GM12872 (cell line): Measurements from ENCODE around the gene CHID1.

Experiments used
- TF ChIP-seq, protein P1 (sequence below): IDR thresholded peaks from 3 replicates; pipeline ENCODE4 v1.5.1; 2011; ENCODE audit warnings: low read depth, mild to moderate bottlenecking, low read length, moderate library complexity; ENCODE audit not compliant: insufficient read depth

The CHID1 gene

GRCh38 chr11:871472-871871 lies 39.1 kb downstream of the CHID1 start:
- TF ChIP-seq, protein P1, sequence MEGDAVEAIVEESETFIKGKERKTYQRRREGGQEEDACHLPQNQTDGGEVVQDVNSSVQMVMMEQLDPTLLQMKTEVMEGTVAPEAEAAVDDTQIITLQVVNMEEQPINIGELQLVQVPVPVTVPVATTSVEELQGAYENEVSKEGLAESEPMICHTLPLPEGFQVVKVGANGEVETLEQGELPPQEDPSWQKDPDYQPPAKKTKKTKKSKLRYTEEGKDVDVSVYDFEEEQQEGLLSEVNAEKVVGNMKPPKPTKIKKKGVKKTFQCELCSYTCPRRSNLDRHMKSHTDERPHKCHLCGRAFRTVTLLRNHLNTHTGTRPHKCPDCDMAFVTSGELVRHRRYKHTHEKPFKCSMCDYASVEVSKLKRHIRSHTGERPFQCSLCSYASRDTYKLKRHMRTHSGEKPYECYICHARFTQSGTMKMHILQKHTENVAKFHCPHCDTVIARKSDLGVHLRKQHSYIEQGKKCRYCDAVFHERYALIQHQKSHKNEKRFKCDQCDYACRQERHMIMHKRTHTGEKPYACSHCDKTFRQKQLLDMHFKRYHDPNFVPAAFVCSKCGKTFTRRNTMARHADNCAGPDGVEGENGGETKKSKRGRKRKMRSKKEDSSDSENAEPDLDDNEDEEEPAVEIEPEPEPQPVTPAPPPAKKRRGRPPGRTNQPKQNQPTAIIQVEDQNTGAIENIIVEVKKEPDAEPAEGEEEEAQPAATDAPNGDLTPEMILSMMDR = no peak

DNA sequence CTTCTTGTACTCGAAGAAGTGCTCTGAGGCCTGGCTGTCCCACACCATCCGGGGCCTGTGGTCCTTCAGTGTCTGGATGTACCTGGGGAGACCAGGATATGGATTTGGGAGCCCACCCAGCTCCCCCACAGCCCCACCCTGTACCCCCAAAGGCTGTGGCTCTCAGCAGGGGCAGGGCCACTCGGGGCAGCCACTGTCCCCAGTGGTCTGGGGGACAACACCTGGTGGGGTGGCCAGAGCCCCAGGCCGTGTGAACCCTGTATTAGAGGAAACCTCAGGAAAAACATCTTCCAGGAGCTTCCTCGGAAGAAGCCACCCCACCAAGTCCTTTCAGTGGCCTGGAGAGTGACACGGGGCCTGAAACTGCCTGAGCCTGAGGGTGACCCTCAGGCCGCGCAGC lies 40.2 kb downstream of the CHID1 start:
- TF ChIP-seq, protein P1 = no peak

DNA sequence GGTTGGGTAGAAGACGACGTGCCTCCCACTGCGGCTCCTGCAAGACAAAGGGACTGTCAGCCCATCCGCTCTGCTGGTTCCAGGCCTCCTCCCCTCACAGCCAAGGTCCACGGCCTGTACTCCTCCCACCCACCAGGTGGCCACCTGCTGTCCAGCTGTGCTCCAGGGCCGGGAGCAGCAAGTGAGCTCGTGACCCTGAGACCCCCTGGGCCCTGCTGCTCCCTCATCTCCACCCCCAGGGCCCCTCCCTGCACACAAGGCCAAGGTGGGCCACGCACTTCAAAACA lies 40.5 kb downstream of the CHID1 start:
- TF ChIP-seq, protein P1 = no peak

GRCh38 chr11:869399-870126 lies 41.0 kb downstream of the CHID1 start:
- TF ChIP-seq, protein P1 = no peak

GRCh38 chr11:868802-869201 lies 41.8 kb downstream of the CHID1 start:
- TF ChIP-seq, protein P1 = no peak

DNA sequence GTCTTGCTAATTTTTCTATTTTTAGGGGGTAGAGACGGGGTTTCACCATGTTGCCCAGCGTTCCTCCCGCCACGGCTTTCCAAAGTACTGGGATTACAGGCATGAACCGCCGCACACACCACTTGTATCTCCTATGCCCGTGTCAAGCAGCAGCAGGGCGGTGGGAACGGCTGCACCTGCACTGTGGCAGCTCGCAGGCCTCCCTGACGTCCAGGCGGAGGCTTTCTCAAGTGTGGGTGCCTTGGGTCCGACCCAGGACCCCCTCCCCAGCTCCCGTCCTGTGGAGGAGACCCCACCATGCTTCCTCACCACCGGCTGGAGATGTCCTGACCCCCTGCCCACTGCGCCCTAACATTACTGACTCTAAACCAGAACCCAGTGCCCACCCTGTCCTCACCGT lies 42.2 kb downstream of the CHID1 start:
- TF ChIP-seq, protein P1 = no peak

GRCh38 chr11:867856-868358 lies 42.7 kb downstream of the CHID1 start:
- TF ChIP-seq, protein P1 = no peak
